H1 (cell line): Measurements from ENCODE around the gene MED12L. TPM values are rescaled to one million over a fixed set of nuclear protein-coding genes. Genes with fewer than 3 reads are reported as not detected.

Experiments used
- CTCF ChIA-PET: fragments of 300-600 bp; sonication (Branson Sonifier 250); formaldehyde crosslinking; loops from one replicate; lab custom pipeline; 2021; ENCODE audit not compliant: partially characterized antibody; lab: Charles Lee
- POLR2A ChIA-PET: fragments of 300-600 bp; sonication (Branson Sonifier 250); formaldehyde crosslinking; loops from one replicate; lab custom pipeline; 2021; ENCODE audit warnings: inconsistent platforms; ENCODE audit not compliant: partially characterized antibody; lab: Charles Lee
- DNase-seq, 2 experiments: peaks; one replicate each; pipeline versions ENCODE4 v3.0.0 to v3.0.0-alpha.2; 2010 to 2022; ENCODE audit warnings: low spot score in 2 of 2, low read depth in 1 of 2, mixed read lengths in 1 of 2
- FAIRE-seq: peaks from 2 replicates; lab custom pipeline; 2011; peaks lifted over from hg19 to GRCh38; lab: Jason Lieb, UNC
- H2AFZ ChIP-seq: 2 replicates; pipeline ENCODE4 v1.8.1; 2012; ENCODE audit warnings: low read length, inconsistent platforms
- H2AK5ac ChIP-seq: 2 replicates; pipeline ENCODE4 v1.6.1; 2013; ENCODE audit warnings: low read depth, low read length
- H2BK120ac ChIP-seq: replicated peaks from 2 replicates; pipeline ENCODE3; 2013; ENCODE audit warnings: low read depth, low read length, inconsistent platforms
- H2BK12ac ChIP-seq: 2 replicates; pipeline ENCODE4 v1.6.1; 2013; ENCODE audit warnings: low read depth, low read length
- H2BK15ac ChIP-seq: 2 replicates; pipeline ENCODE4 v1.6.1; 2013; ENCODE audit warnings: low read length
- H2BK20ac ChIP-seq: 2 replicates; pipeline ENCODE4 v1.6.1; 2013; ENCODE audit warnings: low read length
- H2BK5ac ChIP-seq: 2 replicates; pipeline ENCODE4 v1.6.1; 2013; ENCODE audit warnings: low read depth, low read length
- H3K14ac ChIP-seq: 2 replicates; pipeline ENCODE4 v1.6.1; 2013; ENCODE audit warnings: inconsistent platforms; ENCODE audit not compliant: insufficient read length
- H3K18ac ChIP-seq: 2 replicates; pipeline ENCODE4 v1.6.1; 2013; ENCODE audit warnings: low read length; ENCODE audit errors: extremely low read depth
- H3K23ac ChIP-seq: 2 replicates; pipeline ENCODE4 v1.6.1; 2013; ENCODE audit warnings: inconsistent platforms; ENCODE audit not compliant: insufficient read length
- H3K23me2 ChIP-seq: 2 replicates; pipeline ENCODE4 v1.6.1; 2013; ENCODE audit warnings: low read depth, low read length
- H3K27ac ChIP-seq: 2 replicates; pipeline ENCODE4 v1.6.1; 2011; ENCODE audit warnings: low read depth, low read length, inconsistent platforms
- H3K27me3 ChIP-seq, 4 experiments: replicated peaks in 1 of 4; 1 replicate in 1 of 4; 2 replicates in 3 of 4; pipeline versions ENCODE4 v1.6.1 to v1.8.1; 2011 to 2013; ENCODE audit warnings: low read length in 3 of 4, mild to moderate bottlenecking in 3 of 4, inconsistent platforms in 2 of 4, mixed read lengths in 2 of 4, moderate library complexity in 1 of 4; ENCODE audit not compliant: control insufficient read depth in 3 of 4, insufficient read depth in 3 of 4; ENCODE audit errors: extremely low read depth in 1 of 4
- H3K36me3 ChIP-seq, 4 experiments: 2 replicates each; pipeline versions ENCODE4 v1.6.1 to v1.8.1; 2011 to 2013; ENCODE audit warnings: mild to moderate bottlenecking in 4 of 4, low read length in 3 of 4, moderate library complexity in 2 of 4, control low read depth in 1 of 4, inconsistent platforms in 1 of 4; ENCODE audit not compliant: insufficient read depth in 4 of 4, control insufficient read depth in 2 of 4
- H3K4ac ChIP-seq: replicated peaks from 2 replicates; pipeline ENCODE3; 2013; ENCODE audit warnings: low read length, low read depth, mixed read lengths, inconsistent platforms; ENCODE audit not compliant: insufficient read length
- H3K4me1 ChIP-seq, 4 experiments: replicated peaks in 1 of 4; 1 replicate in 1 of 4; 2 replicates in 3 of 4; pipeline versions ENCODE4 v1.6.1 to v1.8.1; 2011 to 2013; ENCODE audit warnings: low read length in 3 of 4, inconsistent platforms in 2 of 4, mixed read lengths in 1 of 4; ENCODE audit not compliant: insufficient read depth in 4 of 4, control insufficient read depth in 3 of 4
- H3K4me2 ChIP-seq, 2 experiments: 2 replicates each; pipeline versions ENCODE4 v1.6.1 to v1.8.1; 2011 to 2013; ENCODE audit warnings: low read depth in 2 of 2, low read length in 2 of 2, control low read depth in 1 of 2, inconsistent platforms in 1 of 2, mild to moderate bottlenecking in 1 of 2; ENCODE audit not compliant: insufficient read depth in 1 of 2
- H3K4me3 ChIP-seq, 4 experiments: fragments of 200-600, 300-600 bp in 1 of 4; sonication (generic), shearing (Covaris generic), sonication (Bioruptor Twin) in 1 of 4; 2 replicates each; pipeline versions ENCODE4 v1.5.1 to v1.8.1; 2011 to 2016; ENCODE audit warnings: low read length in 4 of 4, low read depth in 3 of 4, control low read depth in 2 of 4, inconsistent platforms in 2 of 4, mild to moderate bottlenecking in 2 of 4, mixed read lengths in 1 of 4, moderate library complexity in 1 of 4; ENCODE audit not compliant: insufficient read depth in 2 of 4; ENCODE audit errors: extremely low read depth in 1 of 4
- H3K56ac ChIP-seq: replicated peaks from 2 replicates; pipeline ENCODE3; 2013; ENCODE audit warnings: low read depth, mild to moderate bottlenecking, mixed read lengths, low read length, inconsistent platforms; ENCODE audit not compliant: insufficient read length
- H3K79me1 ChIP-seq: 2 replicates; pipeline ENCODE4 v1.6.1; 2013; ENCODE audit warnings: low read depth, low read length, control low read depth
- H3K79me2 ChIP-seq, 2 experiments: 2 replicates each; pipeline versions ENCODE4 v1.6.1 to v1.8.1; 2012 to 2013; ENCODE audit warnings: low read length in 2 of 2, mild to moderate bottlenecking in 2 of 2, inconsistent platforms in 1 of 2; ENCODE audit not compliant: insufficient read depth in 2 of 2, control insufficient read depth in 1 of 2
- H3K9ac ChIP-seq, 4 experiments: replicated peaks in 1 of 4; 1 replicate in 1 of 4; 2 replicates in 3 of 4; pipeline versions ENCODE4 v1.6.1 to v1.8.1; 2011 to 2013; ENCODE audit warnings: low read depth in 3 of 4, low read length in 3 of 4, control low read depth in 2 of 4, mild to moderate bottlenecking in 2 of 4, moderate library complexity in 2 of 4, inconsistent platforms in 1 of 4; ENCODE audit errors: extremely low read depth in 1 of 4
- H3K9me3 ChIP-seq, 2 experiments: 2 replicates each; pipeline versions ENCODE4 v1.6.1 to v1.8.1; 2012 to 2013; ENCODE audit warnings: mild to moderate bottlenecking in 2 of 2, moderate library complexity in 2 of 2, control low read depth in 1 of 2, inconsistent platforms in 1 of 2, low read depth in 1 of 2, low read length in 1 of 2, mixed read lengths in 1 of 2; ENCODE audit not compliant: insufficient read depth in 2 of 2
- H4K20me1 ChIP-seq, 2 experiments: replicated peaks in 1 of 2; 2 replicates each; pipeline versions ENCODE3 to v1.8.1; 2011 to 2013; ENCODE audit warnings: inconsistent platforms in 2 of 2, low read length in 2 of 2, mild to moderate bottlenecking in 1 of 2; ENCODE audit not compliant: insufficient read depth in 2 of 2, control insufficient read depth in 1 of 2
- H4K5ac ChIP-seq: 2 replicates; pipeline ENCODE4 v1.6.1; 2013; ENCODE audit warnings: low read length, low read depth, mixed read lengths, inconsistent platforms; ENCODE audit not compliant: insufficient read length
- H4K8ac ChIP-seq: 2 replicates; pipeline ENCODE4 v1.8.0; 2013; ENCODE audit warnings: mild to moderate bottlenecking, moderate library complexity, low read length, inconsistent platforms; ENCODE audit not compliant: insufficient read depth; ENCODE audit errors: extremely low read depth
- H4K91ac ChIP-seq: replicated peaks from 2 replicates; pipeline ENCODE3; 2013; ENCODE audit warnings: low read length, mixed read lengths, inconsistent platforms; ENCODE audit not compliant: insufficient read length
- EP300 ChIP-seq, 2 experiments: IDR thresholded peaks; 1 replicate in 1 of 2; 2 replicates in 1 of 2; pipeline ENCODE4 v1.6.1; 2011 to 2012; ENCODE audit warnings: low read depth in 2 of 2, low read length in 2 of 2, mild to moderate bottlenecking in 2 of 2, borderline replicate concordance in 1 of 2, inconsistent platforms in 1 of 2, moderate library complexity in 1 of 2
- RAD21 ChIP-seq, 2 experiments: IDR thresholded peaks in 1 of 2; conservative IDR thresholded peaks in 1 of 2; 2 replicates each; pipeline ENCODE4 v1.6.1; 2011; ENCODE audit warnings: low read depth in 2 of 2, low read length in 2 of 2, improper control_type of control experiment in 1 of 2, inconsistent platforms in 1 of 2, mild to moderate bottlenecking in 1 of 2, moderate library complexity in 1 of 2
- WGBS, 2 experiments: shearing (Covaris generic) in 1 of 2; methylation state at CpG; one replicate each; pipeline versions ENCODE4 v1.1.6 to v1.1.7; 2013 to 2015; ENCODE audit warnings: low lambda C conversion rate in 2 of 2, mixed read lengths in 2 of 2, inconsistent platforms in 1 of 2, low coverage in 1 of 2, missing lambda C conversion rate in 1 of 2; ENCODE audit not compliant: insufficient replicate concordance in 2 of 2, insufficient coverage in 1 of 2, insufficient read length in 1 of 2; ENCODE audit errors: extremely low coverage in 1 of 2, missing lambda C conversion rate in 1 of 2; 5-methylcytosine and 5-hydroxymethylcytosine counted together
- polyA plus RNA-seq, 7 experiments: library from polyadenylated mRNA; depleted of rRNA in 3 of 7; stranded (reverse) in 5 of 7; unstranded in 2 of 7; fragments of >200 nt in 5 of 7; fragments of 200-250 nt in 2 of 7; gene quantifications; 1 replicate in 5 of 7; 2 replicates in 1 of 7; 4 replicates in 1 of 7; pipeline versions ENCODE4 v1.2.1 to v1.2.3, GENCODE V29; 2011 to 2013; ENCODE audit warnings: missing spikeins in 2 of 7, mixed read lengths in 2 of 7
- total RNA-seq: library from RNA; stranded (reverse); fragmentation: NEBNext Ultra II Directional; extraction: Animal tissue kit (Norgen Biotek cat#: 25700); gene quantifications from 2 replicates; pipeline ENCODE4 v1.2.1, GENCODE V29; 2021

Gene MED12L
- total and polyA plus RNA-seq, 2 of the 8 experiments (the other 6 are each of a cell fraction or from before 2014, with no cell fraction given) = 3.6 to 26.2 TPM

GRCh38 chr3:151327571-151328198, 242.2 kb downstream of the MED12L start:
- no peaks in the 10 kb centered on the region for H3K9me3 ChIP-seq
- no peak overlapping the region for H3K18ac ChIP-seq
- POLR2A ChIA-PET = no interaction called here
- H3K23ac ChIP-seq = no peak overlapping the region
- H3K9ac ChIP-seq = peak overlapping the region in 1 of 4 experiments; percentile 8; a peak in 1 of 7 replicates
- 41% methylated on average over 3 of the region's 3 CpGs; no CpG with 5 or more reads in 1 of the 2 experiments for WGBS, 2 experiments
- no peak for DNase-seq
- CTCF ChIA-PET = interaction anchor here (0.7 to 3.3 kb wide), 24 partner anchors 9 to 510 kb away, joined by 3 to 16 read pairs (median 4); no protein-coding TSS in a partner anchor
- no peak overlapping the region for H2BK12ac ChIP-seq
- no peak overlapping the region for H2BK120ac ChIP-seq
- H3K4me3 ChIP-seq = no peak overlapping the region
- H2BK5ac ChIP-seq = no peak overlapping the region
- H2BK20ac ChIP-seq = no peak overlapping the region
- no peaks in the 10 kb centered on the region; a peak in 2 of 7 replicates for H3K4me1 ChIP-seq
- H2BK15ac ChIP-seq = no peak overlapping the region
- H4K8ac ChIP-seq = no peak overlapping the region
- TF ChIP-seq EP300 (IDR thresholded peaks at IDR 0.05; ENCODE audit: borderline replicate concordance in 1 of 2, low read depth in 2 of 2, low read length in 2 of 2) (no peak), RAD21 (IDR thresholded peaks at IDR 0.05 in 1 of 2, conservative IDR thresholded peaks at IDR 0.05 in 1 of 2; ENCODE audit: low read depth in 2 of 2, low read length in 2 of 2) (peak in 1 of 2 experiments; percentile 6; a peak in 1 of 4 replicates)
- TF ChIP-seq, all 59 proteins: peak for 1
- Histone ChIP-seq H4K5ac (no peak overlapping the region), H2AK5ac (no peak overlapping the region), H3K79me1 (no peaks in the 10 kb centered on the region), H3K23me2 (no peaks in the 10 kb centered on the region), H3K36me3 (no peaks in the 10 kb centered on the region), H3K56ac (no peak overlapping the region), H3K27me3 (no peaks in the 10 kb centered on the region), H3K79me2 (no peaks in the 10 kb centered on the region), H3K4ac (no peak overlapping the region), H4K91ac (no peak overlapping the region), H3K14ac (no peak overlapping the region), H4K20me1 (no peaks in the 10 kb centered on the region), H2AFZ (no peak overlapping the region), H3K4me2 (no peak overlapping the region), H3K27ac (no peak overlapping the region)
- FAIRE-seq = no peak
